Fibroblast of lung (primary cell): Measurements from ENCODE around the gene AGAP2. TPM values are rescaled to one million over a fixed set of nuclear protein-coding genes. Genes with fewer than 3 reads are reported as not detected.

Source experiments
- DNase-seq, 2 donors: peaks; one replicate each; pipeline versions ENCODE4 v3.0.0 to v3.0.0-alpha.2; 2010; ENCODE audit warnings: low read depth in 2 of 2
- H2AFZ ChIP-seq: 2 replicates; pipeline ENCODE4 v1.5.1; 2012; ENCODE audit warnings: low read length, control low read depth, inconsistent platforms
- H3K27ac ChIP-seq: 2 replicates; pipeline ENCODE4 v1.5.1; 2011; ENCODE audit warnings: low read length, control low read depth; ENCODE audit not compliant: insufficient read depth
- H3K27me3 ChIP-seq: 2 replicates; pipeline ENCODE4 v1.5.1; 2011; ENCODE audit warnings: mild to moderate bottlenecking, low read length; ENCODE audit not compliant: control insufficient read depth, insufficient read depth
- H3K36me3 ChIP-seq: 2 replicates; pipeline ENCODE4 v1.5.1; 2011; ENCODE audit warnings: low read length; ENCODE audit not compliant: control insufficient read depth, insufficient read depth
- H3K4me1 ChIP-seq: 2 replicates; pipeline ENCODE4 v1.5.1; 2011; ENCODE audit warnings: low read length; ENCODE audit not compliant: control insufficient read depth, insufficient read depth; ENCODE audit errors: extremely low read depth
- H3K4me2 ChIP-seq: 2 replicates; pipeline ENCODE4 v1.5.1; 2011; ENCODE audit warnings: low read length, control low read depth; ENCODE audit not compliant: insufficient read depth; ENCODE audit errors: extremely low read depth
- H3K4me3 ChIP-seq, 4 experiments: fragments of 200-600 bp in 1 of 4; sonication (generic) in 1 of 4; replicated peaks in 1 of 4; 2 replicates each; pipeline ENCODE4 v1.5.1; 2011 to 2016; ENCODE audit warnings: low read length in 4 of 4, low read depth in 3 of 4, mild to moderate bottlenecking in 3 of 4, control low read depth in 2 of 4, inconsistent platforms in 1 of 4, mixed read lengths in 1 of 4; ENCODE audit not compliant: insufficient read depth in 1 of 4; ENCODE audit errors: control extremely low read depth in 1 of 4
- H3K79me2 ChIP-seq: 2 replicates; pipeline ENCODE4 v1.5.1; 2012; ENCODE audit warnings: mild to moderate bottlenecking, low read length, inconsistent platforms; ENCODE audit not compliant: control insufficient read depth, insufficient read depth
- H3K9ac ChIP-seq: 2 replicates; pipeline ENCODE4 v1.5.1; 2011; ENCODE audit warnings: mild to moderate bottlenecking, low read length, control low read depth; ENCODE audit not compliant: insufficient read depth
- H3K9me3 ChIP-seq: 2 replicates; pipeline ENCODE4 v1.5.1; 2012; ENCODE audit warnings: low read depth, low read length; ENCODE audit not compliant: control insufficient read depth, insufficient read depth
- H4K20me1 ChIP-seq: 2 replicates; pipeline ENCODE4 v1.5.1; 2011; ENCODE audit warnings: low read length; ENCODE audit not compliant: control insufficient read depth, insufficient read depth; ENCODE audit errors: extremely low read depth
- CTCF ChIP-seq, 2 donors: IDR thresholded peaks in 1 of 2; conservative IDR thresholded peaks in 1 of 2; 1 replicate in 1 of 2; 2 replicates in 1 of 2; pipeline ENCODE4 v1.5.1; 2011 to 2012; ENCODE audit warnings: low read length in 2 of 2, control low read depth in 1 of 2, inconsistent platforms in 1 of 2, low read depth in 1 of 2, mild to moderate bottlenecking in 1 of 2
- EZH2 ChIP-seq: IDR thresholded peaks from 2 replicates; pipeline ENCODE4 v1.5.1; 2012; ENCODE audit warnings: low read length, control low read depth, mild to moderate bottlenecking; ENCODE audit errors: missing control alignments
- polyA plus RNA-seq, 2 donors: library from polyadenylated mRNA; depleted of rRNA in 1 of 2; stranded (reverse) in 1 of 2; unstranded in 1 of 2; fragments of >200 nt; gene quantifications; 2 replicates each; pipeline ENCODE4 v1.2.1, GENCODE V29; 2011 to 2012; ENCODE audit warnings: missing spikeins in 1 of 2
- total RNA-seq: library from RNA; depleted of rRNA; stranded (reverse); fragments of >200 nt; gene quantifications from 2 replicates; pipeline ENCODE4 v1.2.1, GENCODE V29; 2014

The AGAP2 gene
- total and polyA plus RNA-seq, 2 donors (not counting 1 experiment from before 2014, with no cell fraction given), result 0.05 to 0.17 TPM

- TF ChIP-seq EZH2 (no peak), CTCF (conservative IDR thresholded peaks at IDR 0.05 in 1 of 2, IDR thresholded peaks at IDR 0.05 in 1 of 2; ENCODE audit: low read depth in 1 of 2, low read length in 2 of 2) (no peak)
- no peaks in the 10 kb centered on the region for H4K20me1 ChIP-seq
- H3K9me3 ChIP-seq, result no peaks in the 10 kb centered on the region
- no peaks in the 10 kb centered on the region for H3K4me1 ChIP-seq
- H3K79me2 ChIP-seq, result no peaks in the 10 kb centered on the region
- H3K27me3 ChIP-seq, result no peaks in the 10 kb centered on the region
- no peak overlapping the region for H2AFZ ChIP-seq
- no peak overlapping the region for H3K9ac ChIP-seq
- no peak overlapping the region for H3K4me2 ChIP-seq
- no peak overlapping the region for H3K27ac ChIP-seq
- no peaks in the 10 kb centered on the region for H3K36me3 ChIP-seq
- H3K4me3 ChIP-seq, result no peak overlapping the region
- DNase-seq, result no peak
Measured at GRCh38 chr12:57707250-57707649, 31.3 kb downstream of the AGAP2 start.

GRCh38 chr12:57700317-57700716 lies 38.2 kb downstream of the AGAP2 start:
- no peak for DNase-seq
- Histone ChIP-seq H3K9me3 (no peaks in the 10 kb centered on the region), H3K36me3 (peaks cover 6% of the 10 kb centered on the region), H3K79me2 (no peaks in the 10 kb centered on the region), H3K27ac (no peak overlapping the region), H3K9ac (no peak overlapping the region), H3K4me2 (no peak overlapping the region), H3K4me3 (no peak overlapping the region), H4K20me1 (no peaks in the 10 kb centered on the region), H2AFZ (no peak overlapping the region), H3K27me3 (no peaks in the 10 kb centered on the region), H3K4me1 (no peaks in the 10 kb centered on the region)
- TF ChIP-seq CTCF (conservative IDR thresholded peaks at IDR 0.05 in 1 of 2, IDR thresholded peaks at IDR 0.05 in 1 of 2; ENCODE audit: low read depth in 1 of 2, low read length in 2 of 2) (no peak), EZH2 (no peak)

- H3K36me3 ChIP-seq, result peaks cover 6% of the 10 kb centered on the region
- H4K20me1 ChIP-seq, result no peaks in the 10 kb centered on the region
- TF ChIP-seq EZH2 (no peak), CTCF (conservative IDR thresholded peaks at IDR 0.05 in 1 of 2, IDR thresholded peaks at IDR 0.05 in 1 of 2; ENCODE audit: low read depth in 1 of 2, low read length in 2 of 2) (no peak)
- H3K27ac ChIP-seq, result no peak overlapping the region
- peaks cover 2% of the 10 kb centered on the region for H3K4me1 ChIP-seq
- H3K9ac ChIP-seq, result no peak overlapping the region
- no peak overlapping the region for H2AFZ ChIP-seq
- no peaks in the 10 kb centered on the region for H3K27me3 ChIP-seq
- H3K9me3 ChIP-seq, result no peaks in the 10 kb centered on the region
- H3K4me3 ChIP-seq, result no peak overlapping the region
- no peak overlapping the region for H3K4me2 ChIP-seq
- peaks cover 4% of the 10 kb centered on the region for H3K79me2 ChIP-seq
- no peak for DNase-seq
Measured at GRCh38 chr12:57698414-57698813, 40.1 kb downstream of the AGAP2 start.
